GM08714 (cell line): ENCODE measurements around the gene PPDPF.
"Not testable (repeated sequence)": the region's sequence is repeated elsewhere in the genome, so short reads cannot be mapped to it uniquely, and the experiment has no call there.

Experiments used
- H3K4me3 ChIP-seq: fragments of 200-500 bp; sonication (Bioruptor generic); 2 replicates; pipeline ENCODE4 v1.5.1; 2014; ENCODE audit warnings: mild to moderate bottlenecking, low read length, inconsistent platforms
- ZNF274 ChIP-seq: IDR thresholded peaks from 2 replicates; pipeline ENCODE4 v1.6.1; 2012; ENCODE audit warnings: mild to moderate bottlenecking, low read depth, low read length

The PPDPF gene, protein sequence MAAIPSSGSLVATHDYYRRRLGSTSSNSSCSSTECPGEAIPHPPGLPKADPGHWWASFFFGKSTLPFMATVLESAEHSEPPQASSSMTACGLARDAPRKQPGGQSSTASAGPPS

GRCh38 chr20:63520504-63520933 lies at the start of gene PPDPF:
PPDPF (plus strand) TSS chr20:63520765; CDS start chr20:63521309, 544 bp downstream.
- peak within 1 kb of the TSS; percentile 73 for H3K4me3 ChIP-seq
- TF ChIP-seq ZNF274: no peak

GRCh38 chr20:63471002-63471716 lies 49.4 kb upstream of the PPDPF start:
- TF ChIP-seq ZNF274: no peak
- no peak overlapping the region for H3K4me3 ChIP-seq

DNA sequence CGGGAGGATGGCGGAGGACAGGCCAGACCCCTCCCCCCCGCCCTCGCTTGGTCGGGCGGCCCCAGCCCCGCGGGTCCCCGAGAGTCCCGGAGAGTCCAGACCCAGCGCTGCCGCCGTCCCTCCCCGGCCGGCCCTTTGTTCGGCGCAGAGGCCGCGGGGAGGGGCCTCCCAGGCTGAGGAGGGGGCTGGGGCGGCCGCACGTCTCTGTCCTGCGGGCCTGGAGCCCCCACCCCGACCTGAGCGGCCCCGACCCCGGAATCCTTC lies 48.9 kb upstream of the PPDPF start:
- no peak overlapping the region for H3K4me3 ChIP-seq
- TF ChIP-seq ZNF274: no peak

- TF ChIP-seq ZNF274: no peak
- H3K4me3 ChIP-seq: no peak within 1 kb of the TSS
These were observed 48.4 kb upstream of the PPDPF start, which contains the start of gene KCNQ2 for GRCh38 chr20:63471981-63472831. KCNQ2 (minus strand) TSS chr20:63472655; CDS start chr20:63472463, 192 bp downstream.

DNA sequence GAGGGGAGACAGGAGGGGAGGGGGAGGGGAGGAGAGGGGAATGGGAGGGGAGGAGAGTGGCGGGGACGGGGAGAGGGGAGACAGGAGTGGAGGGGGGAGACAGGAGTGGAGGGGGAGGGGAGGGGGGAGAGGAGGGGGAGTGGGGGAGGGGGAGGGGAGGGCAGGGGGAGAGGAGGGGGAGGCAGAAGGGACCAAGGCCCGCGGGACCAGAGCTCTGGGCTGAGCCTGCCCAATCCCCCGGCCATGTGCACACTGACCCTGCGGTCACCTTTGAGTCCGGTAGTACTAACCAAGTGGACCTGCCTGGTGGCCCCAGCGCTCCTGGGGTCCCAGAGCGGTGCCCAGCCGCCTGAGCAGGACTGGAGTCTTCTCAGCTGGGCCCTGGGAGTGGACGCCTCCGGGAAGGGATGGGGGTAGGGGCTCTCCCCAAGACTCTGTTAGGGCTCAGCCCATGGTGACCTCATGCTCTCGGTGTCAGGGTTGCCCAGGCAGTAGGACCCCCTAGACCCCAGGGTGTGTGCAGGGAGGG lies 47.6 kb upstream of the PPDPF start:
- no peak overlapping the region for H3K4me3 ChIP-seq
- TF ChIP-seq ZNF274: no peak

- no peak overlapping the region for H3K4me3 ChIP-seq
- TF ChIP-seq ZNF274: no peak
These were observed 46.8 kb upstream of the PPDPF start for GRCh38 chr20:63473555-63474449.

DNA sequence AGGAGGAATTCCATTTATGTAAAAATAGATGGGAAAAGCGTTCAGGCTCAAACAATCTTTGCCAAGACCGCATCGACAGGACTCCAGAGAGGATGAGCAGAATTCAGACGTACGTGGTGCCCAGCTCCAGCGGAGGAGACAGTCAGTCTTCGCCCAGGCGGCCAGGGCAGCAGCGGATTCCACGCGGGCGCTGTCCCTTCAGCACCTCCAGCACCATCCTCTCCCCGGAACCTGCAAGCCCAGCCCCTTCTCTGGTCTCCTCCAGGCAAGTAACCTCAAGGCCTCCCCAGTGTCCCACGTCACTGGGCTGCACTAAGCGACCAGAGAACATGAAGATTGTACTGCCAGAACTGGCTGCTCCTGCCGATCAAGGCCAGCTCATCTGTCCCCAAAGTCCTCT lies 45.4 kb upstream of the PPDPF start:
- no peak overlapping the region for H3K4me3 ChIP-seq
- no peak for TF ChIP-seq ZNF274

DNA sequence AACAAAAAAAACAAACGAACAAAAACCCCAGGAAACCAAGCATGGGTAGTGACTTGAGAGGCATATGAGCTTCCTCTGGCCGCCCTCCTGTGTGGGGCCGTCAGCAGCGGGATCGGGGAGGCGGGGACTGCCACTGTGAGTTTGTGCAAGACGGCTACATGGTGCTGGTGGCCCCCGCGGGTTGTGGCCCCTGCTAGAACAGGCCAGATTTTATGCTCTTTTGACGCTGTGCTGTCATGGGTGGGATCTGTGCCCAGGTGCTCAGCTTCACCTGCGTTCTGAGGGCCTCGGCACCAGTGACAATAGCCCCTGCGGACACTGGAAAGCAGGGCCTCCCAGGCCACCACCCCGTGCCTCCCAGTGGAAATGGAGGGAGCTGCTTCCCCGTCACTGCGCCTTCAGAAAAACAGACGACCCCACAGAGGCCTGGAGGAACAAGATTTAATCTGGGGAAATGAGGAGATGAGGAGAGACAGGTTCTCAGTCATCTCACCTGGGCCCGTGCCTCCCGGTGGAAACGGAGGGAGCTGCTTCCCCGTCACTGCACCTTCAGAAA lies 43.4 kb upstream of the PPDPF start:
- H3K4me3 ChIP-seq: no peak overlapping the region

GRCh38 chr20:63477944-63478343 lies 42.6 kb upstream of the PPDPF start:
- TF ChIP-seq ZNF274: no peak
- no peak overlapping the region for H3K4me3 ChIP-seq

More for the DNA sequence above, 43.4 kb upstream of the PPDPF start:
- no peak for TF ChIP-seq ZNF274

- no peak for TF ChIP-seq ZNF274
- no peak overlapping the region for H3K4me3 ChIP-seq
These were observed 41.9 kb upstream of the PPDPF start for GRCh38 chr20:63478346-63479302.

DNA sequence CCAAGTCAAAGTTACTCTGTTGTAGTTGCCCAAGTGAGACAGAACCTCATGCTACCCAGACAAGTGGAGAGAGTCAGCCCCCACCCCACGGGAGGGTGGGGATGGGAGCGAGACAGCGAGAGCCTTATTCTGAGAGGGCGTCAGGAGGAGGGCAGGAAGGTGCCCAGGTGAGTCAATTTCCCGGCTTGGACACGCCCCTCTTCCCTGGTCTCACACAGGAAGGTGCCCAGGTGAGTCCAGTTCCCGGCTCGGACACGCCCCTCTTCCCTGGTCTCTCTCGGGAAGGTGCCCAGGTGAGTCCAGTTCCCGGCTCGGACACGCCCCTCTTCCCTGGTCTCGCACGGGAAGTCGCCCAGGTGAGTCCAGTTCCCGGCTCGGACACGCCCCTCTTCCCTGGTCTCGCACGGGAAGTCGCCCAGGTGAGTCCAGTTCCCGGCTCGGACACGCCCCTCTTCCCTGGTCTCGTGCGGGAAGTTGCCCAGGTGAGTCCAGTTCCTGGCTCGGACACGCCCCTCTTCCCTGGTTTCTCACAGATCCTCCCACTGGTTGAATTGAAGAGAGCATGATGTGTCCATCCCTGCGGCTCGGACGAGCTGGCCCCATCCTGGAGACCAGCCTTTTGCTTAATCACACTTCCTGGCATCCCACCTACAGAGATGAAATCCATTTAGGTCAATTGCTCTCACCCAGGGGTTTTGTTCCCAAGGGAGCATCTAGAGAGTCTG lies 40.7 kb upstream of the PPDPF start:
- H3K4me3 ChIP-seq: not testable (repeated sequence)

DNA sequence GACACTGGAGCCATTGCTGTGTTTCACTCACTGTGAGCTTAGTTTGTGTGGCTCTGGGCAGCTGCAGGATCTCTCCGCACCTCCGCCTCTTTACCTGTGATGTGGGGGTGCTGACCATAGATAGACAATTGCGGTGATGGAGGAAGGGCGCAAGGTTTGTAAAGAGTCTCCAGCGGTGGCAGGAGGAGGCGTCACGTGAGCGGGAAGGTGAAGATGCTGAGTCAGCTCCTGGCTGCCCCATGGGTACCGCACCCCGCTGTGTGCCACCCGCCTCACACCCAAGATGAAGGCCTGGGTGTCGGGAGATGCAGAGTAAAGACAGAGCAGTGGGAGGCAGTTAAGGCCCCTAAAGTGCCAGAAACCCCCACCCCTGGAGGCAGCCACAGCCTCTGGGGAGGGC lies 39.1 kb upstream of the PPDPF start:
- no peak for TF ChIP-seq ZNF274
- H3K4me3 ChIP-seq: no peak overlapping the region
